Posterior cingulate gyrus (tissue), 11 donors: Measurements from ENCODE around the gene TSHR.
A peak's percentile ranks its signal among the peaks of the same experiment; 100 is the strongest.
"Not testable (repeated sequence)": the region's sequence is repeated elsewhere in the genome, so short reads cannot be mapped to it uniquely, and the experiment has no call there.

Experiments
- DNase-seq, 10 donors: peaks; one replicate each; pipeline versions ENCODE4 v3.0.0 to v3.0.0-alpha.2; 2020 to 2021; ENCODE audit warnings: mixed read lengths in 3 of 10
- intact Hi-C: fragments of 100-400 bp; cut with DNase I; formaldehyde crosslinking; loops from one replicate; pipeline ENCODE4 v1.15.1; 2023

Gene TSHR

DNA sequence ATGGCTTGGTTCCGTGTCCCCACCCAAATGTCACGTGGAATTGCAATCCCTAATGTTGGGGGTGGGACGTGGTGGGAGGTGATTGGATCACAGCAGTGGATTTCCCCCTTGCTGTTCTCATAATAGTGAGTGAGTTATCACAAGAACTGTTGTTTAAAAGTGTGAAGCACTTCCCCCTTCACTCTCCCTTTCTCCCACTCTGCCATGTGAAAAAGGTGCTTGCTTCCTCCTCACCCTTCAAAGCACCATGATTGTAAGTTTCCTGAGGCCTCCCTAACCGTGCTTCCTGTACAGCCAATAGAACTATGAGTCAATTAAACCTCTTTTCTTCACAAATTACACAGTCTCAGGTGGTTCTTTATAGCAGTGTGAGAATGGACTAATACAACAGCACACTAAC lies 8.6 kb upstream of the TSHR start:
- no peak for DNase-seq
- intact Hi-C loops: no loop called here

DNA sequence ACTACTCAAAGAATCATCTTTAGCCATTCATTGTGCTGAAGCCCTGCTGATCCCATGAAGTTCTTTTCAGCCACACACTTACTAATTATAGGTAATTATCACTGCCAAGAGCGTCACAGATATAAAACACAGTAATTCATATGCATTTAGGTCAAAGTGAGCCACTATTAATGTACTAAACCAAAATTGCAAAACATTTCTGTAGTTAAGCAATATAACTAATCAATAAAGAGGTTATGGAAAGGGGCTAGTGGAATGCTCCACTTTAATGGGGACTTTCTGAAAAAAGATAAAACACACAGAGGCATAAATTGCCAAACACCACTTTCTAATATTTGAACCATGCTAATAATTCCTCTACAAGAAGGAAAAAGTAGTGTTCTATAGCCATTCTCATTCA lies 7.1 kb upstream of the TSHR start:
- DNase-seq: no peak
- intact Hi-C loops: no loop called here

DNA sequence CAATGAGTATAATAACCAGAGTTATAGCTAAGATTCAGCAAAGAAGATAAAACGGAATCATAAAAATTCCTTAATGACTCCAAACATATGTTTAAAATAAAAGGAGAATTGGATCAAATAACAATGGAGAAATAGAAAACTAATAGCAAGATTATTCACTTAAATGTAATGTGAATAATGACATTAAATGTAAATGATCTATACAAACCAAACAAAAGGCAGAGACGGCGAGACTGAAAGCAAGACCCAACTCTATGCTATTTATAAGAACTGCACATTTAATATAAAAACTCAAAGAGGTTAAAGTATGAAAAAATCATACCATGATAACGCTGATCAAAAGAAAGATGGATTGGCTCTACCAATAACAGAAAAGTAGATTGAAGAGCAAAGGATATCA lies 3.9 kb upstream of the TSHR start:
- intact Hi-C loops: no loop called here
- no peak for DNase-seq

GRCh38 chr14:80953211-80953610 lies 2.2 kb upstream of the TSHR start:
- DNase-seq: peak in 1 of 10 donors; percentile 60
- intact Hi-C loops: not testable (repeated sequence)

DNA sequence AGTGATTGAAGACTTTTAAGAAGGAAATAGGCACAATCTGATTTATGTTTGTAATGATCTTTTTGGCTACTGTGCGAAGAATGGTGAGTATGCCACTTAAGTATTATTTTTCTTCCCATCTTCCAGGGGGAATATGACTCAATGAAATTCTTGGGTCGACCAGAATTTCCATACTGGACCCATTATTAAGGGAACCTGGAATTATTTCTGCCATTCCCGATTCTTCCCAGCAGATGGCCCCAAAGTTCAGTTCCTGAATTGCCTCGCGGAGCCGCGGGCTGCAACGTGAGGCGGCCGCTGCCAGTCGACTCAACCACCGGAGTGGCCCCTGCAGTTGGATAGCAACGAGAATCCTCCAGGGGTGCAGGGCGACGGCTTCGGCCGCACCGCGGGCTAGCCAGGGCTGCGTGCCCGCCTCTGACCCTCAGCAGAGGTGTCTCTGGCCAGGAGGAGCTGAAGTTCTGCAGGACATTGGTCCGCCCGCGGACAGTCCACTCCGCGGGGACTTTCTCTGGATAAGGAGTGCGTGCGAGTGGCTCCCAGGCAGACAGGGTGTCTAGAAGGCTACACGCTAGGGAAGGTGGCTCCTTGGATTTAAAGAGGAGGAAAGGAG lies 628 bp upstream of the TSHR start:
- peak; percentile 57 to 95 (median 82) for DNase-seq
- intact Hi-C loops: loop anchor here (1.0 to 5.0 kb wide), 3 partner anchors 33 to 258 kb away; no protein-coding TSS in a partner anchor

DNA sequence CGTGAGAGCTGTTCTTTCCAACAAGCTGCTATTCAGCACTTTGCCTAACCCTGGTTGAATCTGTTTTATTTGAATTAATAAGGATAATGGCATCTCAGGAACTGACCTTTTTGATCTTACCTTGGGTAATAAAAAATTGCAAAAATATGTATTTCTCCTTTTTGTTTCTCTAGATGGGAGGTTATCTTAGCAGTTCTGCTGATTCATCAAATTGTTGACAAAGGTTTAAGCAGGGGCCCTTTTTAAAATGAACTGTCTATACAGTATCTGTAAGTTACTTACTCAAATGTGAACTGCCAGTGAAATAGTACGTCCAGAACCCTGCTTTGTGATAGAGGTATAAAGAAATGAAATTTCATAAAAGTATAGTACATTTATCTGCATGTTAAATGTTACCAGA lies 681 bp downstream of the TSHR start:
- no peak for DNase-seq
- intact Hi-C loops: loop anchor here (5.0 kb wide), 1 partner anchor 216 kb away; no protein-coding TSS in a partner anchor

GRCh38 chr14:80956922-80957321 lies 1.5 kb downstream of the TSHR start:
- DNase-seq: no peak
- intact Hi-C loops: loop anchor here (5.0 kb wide), 1 partner anchor 215 kb away; no protein-coding TSS in a partner anchor

DNA sequence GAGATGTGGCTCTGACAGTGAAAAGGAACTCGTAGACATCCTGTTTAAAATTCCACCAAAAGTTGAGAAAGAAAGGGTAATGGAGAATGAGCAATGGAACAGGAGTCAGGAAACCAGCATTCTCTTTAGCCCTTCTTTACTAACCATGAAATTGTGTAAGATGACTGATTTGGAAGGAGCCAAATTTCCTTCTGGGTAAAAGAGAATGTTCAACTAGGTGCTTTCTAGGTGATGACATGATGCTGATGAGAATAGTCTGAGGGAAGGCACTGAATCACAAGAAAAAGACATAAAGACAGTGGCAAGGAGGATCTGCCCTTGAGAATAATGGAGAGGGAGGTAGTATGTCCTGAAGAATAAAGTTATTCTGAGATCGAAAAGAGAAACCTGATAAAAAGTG lies 2.2 kb downstream of the TSHR start:
- DNase-seq: no peak
- intact Hi-C loops: loop anchor here (5.0 kb wide), 1 partner anchor 215 kb away; no protein-coding TSS in a partner anchor

GRCh38 chr14:80958226-80958625 lies 2.8 kb downstream of the TSHR start:
- intact Hi-C loops: loop anchor here (5.0 kb wide), 1 partner anchor 214 kb away; no protein-coding TSS in a partner anchor
- no peak for DNase-seq

GRCh38 chr14:80958939-80959338 lies 3.5 kb downstream of the TSHR start:
- intact Hi-C loops: loop anchor here (5.0 kb wide), 1 partner anchor 213 kb away; no protein-coding TSS in a partner anchor
- no peak for DNase-seq

- intact Hi-C loops: loop anchor here (5.0 kb wide), 1 partner anchor 213 kb away; no protein-coding TSS in a partner anchor
- no peak for DNase-seq
These were observed 4.1 kb downstream of the TSHR start for GRCh38 chr14:80959496-80959895.

DNA sequence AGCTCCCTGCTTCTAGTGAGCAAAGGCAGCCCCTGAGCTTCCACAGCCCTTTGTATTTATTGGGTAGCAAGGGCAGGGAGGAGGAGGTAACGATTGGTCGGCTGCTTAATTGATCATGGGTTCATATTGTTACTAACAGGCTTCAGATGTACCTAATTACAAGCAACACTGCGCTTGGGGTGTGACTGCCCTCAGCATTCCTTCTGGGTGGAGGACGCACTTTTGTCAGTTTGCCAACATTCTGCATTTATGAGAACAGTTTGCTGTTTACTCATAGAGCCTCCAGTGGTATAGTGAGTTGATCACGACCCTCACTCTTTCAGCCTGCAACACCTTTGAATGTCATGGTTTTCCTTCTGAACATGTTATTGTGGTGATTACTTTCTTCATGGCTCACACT lies 9.6 kb downstream of the TSHR start:
- DNase-seq: no peak
- intact Hi-C loops: no loop called here

DNA sequence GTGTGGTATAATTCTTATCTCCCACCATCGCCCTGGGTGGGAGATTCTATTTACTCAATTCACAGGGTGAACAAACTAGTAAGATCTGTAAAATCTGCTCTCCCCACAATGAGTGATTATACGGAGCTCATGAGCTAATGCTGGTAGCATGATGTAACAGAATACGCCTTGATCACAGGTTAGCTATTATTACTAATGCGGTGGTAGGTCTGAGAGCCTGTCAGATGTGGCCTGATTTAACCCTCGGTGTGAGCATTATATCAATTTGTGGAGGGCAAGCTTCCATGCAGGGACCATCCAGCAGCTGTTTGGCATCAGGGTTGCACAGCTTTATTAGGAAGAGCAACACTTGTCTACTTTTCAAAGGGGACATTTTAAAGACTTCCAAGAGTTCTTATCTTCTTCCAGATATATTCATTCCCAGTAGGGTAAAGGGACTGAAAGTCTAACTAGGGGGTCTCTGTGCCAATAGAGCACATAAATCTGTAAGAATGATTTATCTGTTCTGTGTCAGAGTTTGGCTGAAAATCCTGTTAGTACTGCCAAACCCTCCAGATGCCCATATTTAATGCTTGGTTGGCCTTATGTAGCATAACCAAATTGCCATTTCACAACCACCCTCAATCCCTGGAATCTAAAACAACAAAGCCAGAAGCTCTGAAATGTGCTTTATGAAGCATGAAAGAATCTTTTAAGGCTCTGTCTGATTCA lies 18.7 kb downstream of the TSHR start:
- DNase-seq: no peak
- intact Hi-C loops: no loop called here

DNA sequence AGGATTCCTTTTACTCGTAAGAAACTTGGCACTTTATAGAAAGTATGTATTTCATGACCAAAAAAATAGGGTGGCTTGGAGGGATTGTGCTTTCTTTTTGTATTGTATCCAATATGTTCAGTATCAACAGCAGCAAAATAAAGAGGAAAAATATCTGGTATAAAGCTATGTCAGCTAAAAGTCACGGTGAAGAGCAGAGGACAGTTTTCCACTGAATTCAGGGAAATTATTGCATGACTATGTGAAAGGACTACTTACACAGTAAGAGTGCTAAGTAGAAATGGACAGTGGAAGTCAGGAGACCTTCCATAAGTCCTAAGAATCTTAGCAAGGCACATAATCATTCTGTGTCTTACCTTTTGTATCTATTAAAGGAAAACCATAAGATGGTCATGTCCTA lies 19.3 kb downstream of the TSHR start:
- no peak for DNase-seq
- intact Hi-C loops: no loop called here

GRCh38 chr14:80977221-80977620 lies 21.8 kb downstream of the TSHR start:
- no peak for DNase-seq
- intact Hi-C loops: no loop called here

- intact Hi-C loops: no loop called here
- no peak for DNase-seq
These were observed 23.0 kb downstream of the TSHR start for GRCh38 chr14:80978403-80978802.

GRCh38 chr14:80979951-80980350 lies 24.5 kb downstream of the TSHR start:
- intact Hi-C loops: no loop called here

DNA sequence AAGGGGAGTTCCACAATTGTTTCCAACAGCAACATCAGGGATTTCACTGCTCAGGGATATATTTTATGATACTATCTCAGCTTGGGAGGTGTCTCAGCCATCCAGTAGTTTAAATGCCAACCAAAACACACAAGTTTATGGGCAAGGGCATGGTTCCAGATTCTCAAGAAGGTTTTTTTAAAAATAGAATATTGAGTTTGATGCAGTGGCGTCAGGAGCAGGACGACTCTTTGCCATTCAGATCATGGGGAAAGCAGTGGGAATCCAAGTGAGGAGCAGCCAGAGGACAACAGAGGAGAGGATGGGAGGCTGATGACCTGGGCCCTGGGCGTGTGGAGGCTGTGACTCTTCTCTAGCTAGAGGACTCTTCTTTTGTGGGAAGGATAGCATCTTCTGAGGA lies 25.7 kb downstream of the TSHR start:
- no peak for DNase-seq

More at GRCh38 chr14:80979951-80980350, 24.5 kb downstream of the TSHR start:
- no peak for DNase-seq

DNA sequence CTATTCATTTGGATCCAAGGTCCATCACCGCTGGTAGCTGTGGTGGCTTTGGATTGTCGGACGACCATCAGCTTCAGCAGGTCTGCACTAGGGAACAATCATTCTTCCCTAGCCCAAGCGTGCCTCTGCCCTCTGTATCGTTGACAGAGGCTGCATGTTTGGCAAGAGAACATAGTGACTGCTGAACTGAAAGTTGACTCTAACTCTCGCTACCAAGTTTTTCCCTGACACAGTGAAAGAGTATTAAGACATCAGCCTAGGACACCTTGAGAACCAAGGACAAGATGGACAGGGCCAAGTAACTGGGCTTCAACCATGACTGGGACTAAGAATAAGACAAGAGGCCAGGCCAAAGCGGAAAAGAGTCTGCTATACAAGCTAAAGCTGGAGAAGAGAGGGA lies 26.3 kb downstream of the TSHR start:
- intact Hi-C loops: no loop called here
- DNase-seq: no peak

More for the DNA sequence above, 25.7 kb downstream of the TSHR start:
- intact Hi-C loops: no loop called here

- intact Hi-C loops: no loop called here
These were observed 27.3 kb downstream of the TSHR start for GRCh38 chr14:80982711-80983110.

GRCh38 chr14:80987235-80988032 lies 32.0 kb downstream of the TSHR start:
- peak in 8 of 10 donors; percentile 11 to 90 (median 65) for DNase-seq
- intact Hi-C loops: loop anchor here (1.0 kb wide), 1 partner anchor 33 kb away; no protein-coding TSS in a partner anchor

More at GRCh38 chr14:80982711-80983110, 27.3 kb downstream of the TSHR start:
- DNase-seq: no peak
